GOT3 (cell line): ENCODE measurements around the gene ZNHIT1.

Experiments
- DNase-seq: peaks from one replicate; lab custom pipeline; 2025; ENCODE audit warnings: mixed read lengths; lab: John Stamatoyannopoulos, UW

The ZNHIT1 gene

GRCh38 chr7:101217388-101218235 is at the start of gene ZNHIT1, which contains the start of gene PLOD3:
Gene ZNHIT1, plus strand, starts transcription at chr7:101218165. Its CDS starts 31 bp downstream, at chr7:101218196.
Gene PLOD3, minus strand, starts transcription at chr7:101217581. Its CDS starts 307 bp downstream, at chr7:101217274.
- peak; percentile 82 for DNase-seq

GRCh38 chr7:101168412-101169049 is 49.4 kb upstream of the ZNHIT1 start:
- DNase-seq: no peak

DNA sequence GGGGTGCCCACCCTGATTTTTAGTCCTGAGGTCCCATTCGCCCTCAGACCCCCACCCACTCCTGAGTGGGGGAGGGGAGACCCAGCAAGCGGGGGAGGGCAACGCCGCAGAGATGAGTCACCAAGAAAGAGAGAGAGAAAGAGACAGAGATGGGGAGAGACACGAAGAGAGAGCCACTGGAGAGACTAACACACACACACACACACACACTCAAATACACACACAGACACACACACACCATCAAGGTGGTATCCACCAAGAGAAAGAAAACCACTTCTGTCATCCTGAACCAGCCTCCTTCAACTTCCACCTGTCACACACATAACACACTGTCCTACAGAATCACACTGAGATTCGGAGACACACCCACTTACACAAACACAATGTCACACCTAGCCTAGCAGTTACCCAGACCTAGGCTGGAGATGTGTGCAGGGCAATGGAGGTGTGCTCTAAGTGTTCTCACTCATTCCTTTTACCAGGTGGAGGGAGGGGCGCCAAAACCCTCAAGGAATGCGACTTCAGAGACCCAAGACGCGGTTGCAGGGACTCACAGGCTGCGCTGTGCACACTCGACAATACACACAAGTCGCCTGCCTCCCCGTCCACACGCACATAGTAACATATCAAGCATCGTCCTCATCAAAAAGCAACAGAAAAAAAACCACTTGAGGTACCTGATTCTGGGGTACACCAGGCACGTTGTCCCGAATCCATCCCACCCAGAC is 48.7 kb upstream of the ZNHIT1 start:
- no peak for DNase-seq

GRCh38 chr7:101169838-101170551 is 48.0 kb upstream of the ZNHIT1 start:
- no peak for DNase-seq

- DNase-seq: no peak
These were observed 47.1 kb upstream of the ZNHIT1 start for GRCh38 chr7:101170617-101171441.

- DNase-seq: no peak
These were observed 46.5 kb upstream of the ZNHIT1 start for GRCh38 chr7:101171442-101171837.

DNA sequence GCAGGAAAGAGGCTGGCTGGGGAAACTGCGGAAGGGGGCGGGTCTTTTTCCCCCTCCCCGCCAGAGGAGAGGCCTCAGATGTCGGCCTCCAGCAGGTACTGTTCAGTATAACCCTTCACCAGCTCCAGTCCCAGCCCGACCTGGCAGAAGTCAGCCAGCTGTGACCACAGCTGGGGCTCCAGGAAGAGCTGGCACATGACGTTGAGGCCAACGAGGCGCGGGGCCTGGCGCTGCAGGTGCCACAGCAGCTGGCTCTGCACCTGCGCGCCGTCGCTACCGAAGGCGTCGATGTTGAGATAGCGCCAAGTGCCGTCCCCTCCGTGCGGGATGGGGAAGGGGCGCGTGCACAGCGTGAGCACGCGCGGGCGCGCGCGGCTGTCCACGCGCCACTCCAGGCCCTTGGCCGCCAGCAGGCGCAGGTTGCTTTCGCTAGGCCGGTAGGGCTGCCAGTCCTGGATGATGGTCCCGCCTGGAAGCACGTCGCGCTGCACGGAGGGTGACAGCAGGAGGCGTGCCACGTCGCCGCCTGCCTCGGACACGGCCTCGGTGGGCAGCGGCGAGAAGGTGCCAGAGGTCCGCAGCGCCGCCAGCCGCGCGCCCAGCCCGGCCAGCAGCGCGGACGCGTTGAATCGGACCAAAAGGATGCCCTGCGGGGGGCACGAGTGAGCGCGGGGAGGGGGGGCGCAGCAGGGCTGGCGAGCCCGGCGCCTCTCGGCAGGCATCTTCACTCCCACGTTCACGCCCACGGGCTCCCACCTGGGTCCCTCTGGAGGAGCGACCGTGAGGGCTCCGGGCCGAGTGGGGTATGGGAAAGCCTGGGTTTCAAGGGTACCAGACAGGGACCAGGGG is 45.7 kb upstream of the ZNHIT1 start:
- no peak for DNase-seq

GRCh38 chr7:101172854-101173751 is 44.9 kb upstream of the ZNHIT1 start:
- no peak for DNase-seq

DNA sequence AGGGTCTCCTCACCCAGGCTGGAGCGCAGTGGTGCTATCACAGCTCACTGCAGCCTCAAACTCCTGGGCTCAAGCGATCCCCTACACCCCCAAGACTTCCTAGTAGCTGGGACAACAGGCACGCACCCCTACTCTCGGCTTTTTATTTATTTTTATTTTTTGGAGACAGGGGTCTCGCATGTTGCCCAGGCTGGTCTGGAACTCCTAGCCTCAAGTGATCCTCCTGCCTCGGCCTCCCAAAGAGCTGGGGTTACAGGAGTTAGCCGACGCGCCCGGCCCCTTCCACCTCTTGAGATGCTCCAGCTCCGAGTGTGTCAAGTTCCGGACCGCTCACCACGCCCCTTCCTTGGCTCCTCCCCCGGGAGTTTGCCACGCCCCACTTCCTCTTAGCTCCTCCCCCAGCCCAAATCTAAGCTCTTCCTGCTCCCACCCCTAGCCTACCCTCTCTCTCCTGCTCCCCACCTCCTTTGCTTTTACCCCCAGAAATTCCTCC is 44.2 kb upstream of the ZNHIT1 start:
- DNase-seq: no peak

DNA sequence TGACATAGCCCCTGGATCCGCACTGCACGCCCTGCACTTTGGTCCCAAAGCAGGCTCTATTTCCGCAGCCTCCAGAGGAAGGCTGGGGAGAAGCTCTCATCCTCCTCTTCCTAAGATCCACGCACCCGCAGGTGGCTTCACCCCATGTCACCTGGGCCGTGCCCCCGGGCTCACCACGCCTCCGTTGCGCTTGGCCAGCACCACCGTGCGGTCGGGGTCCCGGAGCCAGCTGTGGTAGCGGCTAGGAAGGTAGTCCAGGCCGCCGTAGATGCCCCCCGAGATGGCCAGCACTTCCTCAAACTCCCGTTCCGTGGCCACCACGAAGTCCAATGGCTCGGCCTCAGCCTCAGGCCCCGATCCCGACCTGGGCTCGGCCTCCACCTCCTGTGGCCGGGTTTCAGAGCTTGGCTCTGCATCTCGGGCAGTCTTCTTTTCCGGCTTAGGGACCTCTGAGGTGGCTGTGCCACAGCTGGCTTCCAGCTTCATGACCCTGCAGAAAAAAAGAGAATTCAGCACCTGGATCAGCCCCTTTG is 43.6 kb upstream of the ZNHIT1 start:
- no peak for DNase-seq

DNA sequence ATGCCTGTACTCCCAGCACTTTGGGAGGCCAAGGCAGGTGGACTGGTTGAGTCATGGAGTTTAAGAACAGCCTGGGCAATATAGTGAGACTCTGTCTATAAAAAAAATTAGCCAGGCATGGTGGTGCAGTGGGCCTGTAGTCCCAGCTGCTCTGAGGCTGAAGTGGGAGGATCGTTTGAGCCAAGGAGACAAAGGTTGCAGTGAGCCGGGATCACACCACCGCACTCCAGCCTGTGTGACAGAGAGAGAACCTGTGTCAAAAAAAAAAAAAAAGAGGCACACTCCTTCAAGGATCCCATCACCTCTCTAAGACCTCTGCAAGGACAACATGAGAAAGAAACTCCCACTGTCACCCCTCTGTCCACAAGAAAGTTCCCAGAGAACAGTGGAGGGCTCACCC is 42.3 kb upstream of the ZNHIT1 start:
- no peak for DNase-seq

- no peak for DNase-seq
These were observed 40.3 kb upstream of the ZNHIT1 start for GRCh38 chr7:101177644-101178043.

- DNase-seq: no peak
These were observed 38.8 kb upstream of the ZNHIT1 start for GRCh38 chr7:101179117-101179516.

DNA sequence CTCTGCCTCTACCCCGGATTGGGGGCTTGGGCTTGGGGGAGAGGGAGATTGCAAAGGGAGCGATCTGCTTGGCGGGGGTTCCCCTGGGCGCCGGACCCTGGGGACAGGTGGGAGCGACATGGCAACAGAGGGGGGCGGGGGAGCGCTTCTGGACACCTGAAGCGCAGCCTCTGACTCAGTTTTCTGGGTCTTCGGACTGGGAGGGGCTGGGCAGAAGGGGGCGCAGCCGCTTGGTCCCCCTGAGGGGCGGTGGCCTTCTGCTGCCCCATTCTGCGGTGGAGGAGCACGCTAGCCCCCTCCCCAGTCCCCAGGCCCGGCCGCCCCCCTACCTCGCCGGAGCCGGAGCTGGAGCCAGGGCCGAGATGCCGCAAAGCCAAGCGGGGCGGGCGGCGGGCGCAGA is 38.3 kb upstream of the ZNHIT1 start:
- no peak for DNase-seq

GRCh38 chr7:101180130-101180755 is 37.7 kb upstream of the ZNHIT1 start, which contains the start of gene NAT16:
Gene NAT16, minus strand, starts transcription at chr7:101180293. Its CDS starts 5,486 bp downstream, at chr7:101174807.
- DNase-seq: no peak

DNA sequence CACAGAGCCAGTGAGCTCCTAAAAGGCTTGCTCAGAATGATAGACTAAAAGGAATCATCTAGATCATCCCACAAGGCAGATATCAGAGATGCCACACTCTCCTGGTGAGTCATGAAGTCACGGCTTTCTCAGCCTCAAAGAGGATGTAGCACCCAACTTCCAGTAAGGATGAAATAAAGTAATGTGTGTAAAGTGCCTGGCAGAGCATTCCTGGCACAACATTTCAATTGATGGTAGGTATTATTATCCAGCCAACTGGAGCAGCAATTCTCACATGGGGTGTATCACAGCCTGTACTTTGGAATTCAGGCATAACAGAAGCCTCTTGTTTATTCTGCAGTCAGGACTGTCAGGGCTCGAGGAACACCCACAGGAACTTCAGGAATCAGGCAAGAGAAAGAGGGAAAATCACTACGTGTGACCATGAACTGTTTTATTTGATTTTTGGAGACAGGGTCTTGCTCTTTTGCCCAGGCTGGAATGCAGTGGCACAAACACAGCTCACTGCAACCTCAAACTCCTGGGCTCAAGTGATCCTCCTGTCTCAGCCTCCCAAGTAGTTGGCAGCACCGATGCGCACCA is 32.6 kb upstream of the ZNHIT1 start:
- DNase-seq: no peak

- no peak for DNase-seq
These were observed 31.8 kb upstream of the ZNHIT1 start for GRCh38 chr7:101186194-101186593.
